H1 (cell line): ENCODE data around the gene PAX3. TPM values are rescaled to one million over a fixed set of nuclear protein-coding genes. Genes with fewer than 3 reads are reported as not detected.

Experiments
- CTCF ChIA-PET: fragments of 300-600 bp; sonication (Branson Sonifier 250); formaldehyde crosslinking; loops from one replicate; lab custom pipeline; 2021; ENCODE audit not compliant: partially characterized antibody; lab: Charles Lee
- POLR2A ChIA-PET: fragments of 300-600 bp; sonication (Branson Sonifier 250); formaldehyde crosslinking; loops from one replicate; lab custom pipeline; 2021; ENCODE audit warnings: inconsistent platforms; ENCODE audit not compliant: partially characterized antibody; lab: Charles Lee
- DNase-seq, 2 experiments: peaks; one replicate each; pipeline versions ENCODE4 v3.0.0 to v3.0.0-alpha.2; 2010 to 2022; ENCODE audit warnings: low spot score in 2 of 2, low read depth in 1 of 2, mixed read lengths in 1 of 2
- FAIRE-seq: peaks from 2 replicates; lab custom pipeline; 2011; peaks lifted over from hg19 to GRCh38; lab: Jason Lieb, UNC
- H2AFZ ChIP-seq: 2 replicates; pipeline ENCODE4 v1.8.1; 2012; ENCODE audit warnings: low read length, inconsistent platforms
- H2AK5ac ChIP-seq: 2 replicates; pipeline ENCODE4 v1.6.1; 2013; ENCODE audit warnings: low read depth, low read length
- H2BK120ac ChIP-seq: replicated peaks from 2 replicates; pipeline ENCODE3; 2013; ENCODE audit warnings: low read depth, low read length, inconsistent platforms
- H2BK12ac ChIP-seq: 2 replicates; pipeline ENCODE4 v1.6.1; 2013; ENCODE audit warnings: low read depth, low read length
- H2BK15ac ChIP-seq: 2 replicates; pipeline ENCODE4 v1.6.1; 2013; ENCODE audit warnings: low read length
- H2BK20ac ChIP-seq: 2 replicates; pipeline ENCODE4 v1.6.1; 2013; ENCODE audit warnings: low read length
- H2BK5ac ChIP-seq: 2 replicates; pipeline ENCODE4 v1.6.1; 2013; ENCODE audit warnings: low read depth, low read length
- H3K14ac ChIP-seq: 2 replicates; pipeline ENCODE4 v1.6.1; 2013; ENCODE audit warnings: inconsistent platforms; ENCODE audit not compliant: insufficient read length
- H3K18ac ChIP-seq: 2 replicates; pipeline ENCODE4 v1.6.1; 2013; ENCODE audit warnings: low read length; ENCODE audit errors: extremely low read depth
- H3K23ac ChIP-seq: 2 replicates; pipeline ENCODE4 v1.6.1; 2013; ENCODE audit warnings: inconsistent platforms; ENCODE audit not compliant: insufficient read length
- H3K23me2 ChIP-seq: 2 replicates; pipeline ENCODE4 v1.6.1; 2013; ENCODE audit warnings: low read depth, low read length
- H3K27ac ChIP-seq: 2 replicates; pipeline ENCODE4 v1.6.1; 2011; ENCODE audit warnings: low read depth, low read length, inconsistent platforms
- H3K27me3 ChIP-seq, 4 experiments: replicated peaks in 1 of 4; 1 replicate in 1 of 4; 2 replicates in 3 of 4; pipeline versions ENCODE4 v1.6.1 to v1.8.1; 2011 to 2013; ENCODE audit warnings: low read length in 3 of 4, mild to moderate bottlenecking in 3 of 4, inconsistent platforms in 2 of 4, mixed read lengths in 2 of 4, moderate library complexity in 1 of 4; ENCODE audit not compliant: control insufficient read depth in 3 of 4, insufficient read depth in 3 of 4; ENCODE audit errors: extremely low read depth in 1 of 4
- H3K36me3 ChIP-seq, 4 experiments: 2 replicates each; pipeline versions ENCODE4 v1.6.1 to v1.8.1; 2011 to 2013; ENCODE audit warnings: mild to moderate bottlenecking in 4 of 4, low read length in 3 of 4, moderate library complexity in 2 of 4, control low read depth in 1 of 4, inconsistent platforms in 1 of 4; ENCODE audit not compliant: insufficient read depth in 4 of 4, control insufficient read depth in 2 of 4
- H3K4ac ChIP-seq: replicated peaks from 2 replicates; pipeline ENCODE3; 2013; ENCODE audit warnings: low read length, low read depth, mixed read lengths, inconsistent platforms; ENCODE audit not compliant: insufficient read length
- H3K4me1 ChIP-seq, 4 experiments: replicated peaks in 1 of 4; 1 replicate in 1 of 4; 2 replicates in 3 of 4; pipeline versions ENCODE4 v1.6.1 to v1.8.1; 2011 to 2013; ENCODE audit warnings: low read length in 3 of 4, inconsistent platforms in 2 of 4, mixed read lengths in 1 of 4; ENCODE audit not compliant: insufficient read depth in 4 of 4, control insufficient read depth in 3 of 4
- H3K4me2 ChIP-seq, 2 experiments: 2 replicates each; pipeline versions ENCODE4 v1.6.1 to v1.8.1; 2011 to 2013; ENCODE audit warnings: low read depth in 2 of 2, low read length in 2 of 2, control low read depth in 1 of 2, inconsistent platforms in 1 of 2, mild to moderate bottlenecking in 1 of 2; ENCODE audit not compliant: insufficient read depth in 1 of 2
- H3K4me3 ChIP-seq, 4 experiments: fragments of 200-600, 300-600 bp in 1 of 4; sonication (generic), shearing (Covaris generic), sonication (Bioruptor Twin) in 1 of 4; 2 replicates each; pipeline versions ENCODE4 v1.5.1 to v1.8.1; 2011 to 2016; ENCODE audit warnings: low read length in 4 of 4, low read depth in 3 of 4, control low read depth in 2 of 4, inconsistent platforms in 2 of 4, mild to moderate bottlenecking in 2 of 4, mixed read lengths in 1 of 4, moderate library complexity in 1 of 4; ENCODE audit not compliant: insufficient read depth in 2 of 4; ENCODE audit errors: extremely low read depth in 1 of 4
- H3K56ac ChIP-seq: replicated peaks from 2 replicates; pipeline ENCODE3; 2013; ENCODE audit warnings: low read depth, mild to moderate bottlenecking, mixed read lengths, low read length, inconsistent platforms; ENCODE audit not compliant: insufficient read length
- H3K79me1 ChIP-seq: 2 replicates; pipeline ENCODE4 v1.6.1; 2013; ENCODE audit warnings: low read depth, low read length, control low read depth
- H3K79me2 ChIP-seq, 2 experiments: 2 replicates each; pipeline versions ENCODE4 v1.6.1 to v1.8.1; 2012 to 2013; ENCODE audit warnings: low read length in 2 of 2, mild to moderate bottlenecking in 2 of 2, inconsistent platforms in 1 of 2; ENCODE audit not compliant: insufficient read depth in 2 of 2, control insufficient read depth in 1 of 2
- H3K9ac ChIP-seq, 4 experiments: replicated peaks in 1 of 4; 1 replicate in 1 of 4; 2 replicates in 3 of 4; pipeline versions ENCODE4 v1.6.1 to v1.8.1; 2011 to 2013; ENCODE audit warnings: low read depth in 3 of 4, low read length in 3 of 4, control low read depth in 2 of 4, mild to moderate bottlenecking in 2 of 4, moderate library complexity in 2 of 4, inconsistent platforms in 1 of 4; ENCODE audit errors: extremely low read depth in 1 of 4
- H3K9me3 ChIP-seq, 2 experiments: 2 replicates each; pipeline versions ENCODE4 v1.6.1 to v1.8.1; 2012 to 2013; ENCODE audit warnings: mild to moderate bottlenecking in 2 of 2, moderate library complexity in 2 of 2, control low read depth in 1 of 2, inconsistent platforms in 1 of 2, low read depth in 1 of 2, low read length in 1 of 2, mixed read lengths in 1 of 2; ENCODE audit not compliant: insufficient read depth in 2 of 2
- H4K20me1 ChIP-seq, 2 experiments: replicated peaks in 1 of 2; 2 replicates each; pipeline versions ENCODE3 to v1.8.1; 2011 to 2013; ENCODE audit warnings: inconsistent platforms in 2 of 2, low read length in 2 of 2, mild to moderate bottlenecking in 1 of 2; ENCODE audit not compliant: insufficient read depth in 2 of 2, control insufficient read depth in 1 of 2
- H4K5ac ChIP-seq: 2 replicates; pipeline ENCODE4 v1.6.1; 2013; ENCODE audit warnings: low read length, low read depth, mixed read lengths, inconsistent platforms; ENCODE audit not compliant: insufficient read length
- H4K8ac ChIP-seq: 2 replicates; pipeline ENCODE4 v1.8.0; 2013; ENCODE audit warnings: mild to moderate bottlenecking, moderate library complexity, low read length, inconsistent platforms; ENCODE audit not compliant: insufficient read depth; ENCODE audit errors: extremely low read depth
- H4K91ac ChIP-seq: replicated peaks from 2 replicates; pipeline ENCODE3; 2013; ENCODE audit warnings: low read length, mixed read lengths, inconsistent platforms; ENCODE audit not compliant: insufficient read length
- HDAC2 ChIP-seq, 2 experiments: fragments of 300-600 bp in 1 of 2; sonication (generic) in 1 of 2; IDR thresholded peaks; 2 replicates each; pipeline ENCODE4 v1.6.1; 2011 to 2012; ENCODE audit warnings: low read depth in 2 of 2, low read length in 2 of 2, mild to moderate bottlenecking in 2 of 2, moderate library complexity in 2 of 2, borderline replicate concordance in 1 of 2, inconsistent platforms in 1 of 2
- KDM4A ChIP-seq: IDR thresholded peaks from one replicate; pipeline ENCODE4 v1.7.1; 2012; ENCODE audit warnings: low read depth, mild to moderate bottlenecking, moderate library complexity, low read length, inconsistent platforms; ENCODE audit not compliant: severe bottlenecking
- POLR2AphosphoS5 ChIP-seq: IDR thresholded peaks from 2 replicates; pipeline ENCODE4 v1.6.1; 2011; ENCODE audit warnings: low read depth, low read length
- POU5F1 ChIP-seq: IDR thresholded peaks from 2 replicates; pipeline ENCODE4 v1.6.1; 2011; ENCODE audit warnings: low read depth, mild to moderate bottlenecking, low read length, moderate library complexity
- SP2 ChIP-seq: IDR thresholded peaks from 2 replicates; pipeline ENCODE4 v1.6.1; 2012; ENCODE audit warnings: mild to moderate bottlenecking, low read length, inconsistent platforms
- TBP ChIP-seq: IDR thresholded peaks from 2 replicates; pipeline ENCODE4 v1.6.1; 2011; ENCODE audit warnings: low read depth, low read length, improper control_type of control experiment
- TCF12 ChIP-seq: IDR thresholded peaks from 2 replicates; pipeline ENCODE4 v1.6.1; 2011; ENCODE audit warnings: low read depth, mild to moderate bottlenecking, low read length
- USF2 ChIP-seq: IDR thresholded peaks from 2 replicates; pipeline ENCODE4 v1.6.1; 2011; ENCODE audit warnings: low read length, improper control_type of control experiment
- WGBS, 2 experiments: shearing (Covaris generic) in 1 of 2; methylation state at CpG; one replicate each; pipeline versions ENCODE4 v1.1.6 to v1.1.7; 2013 to 2015; ENCODE audit warnings: low lambda C conversion rate in 2 of 2, mixed read lengths in 2 of 2, inconsistent platforms in 1 of 2, low coverage in 1 of 2, missing lambda C conversion rate in 1 of 2; ENCODE audit not compliant: insufficient replicate concordance in 2 of 2, insufficient coverage in 1 of 2, insufficient read length in 1 of 2; ENCODE audit errors: extremely low coverage in 1 of 2, missing lambda C conversion rate in 1 of 2; 5-methylcytosine and 5-hydroxymethylcytosine counted together
- polyA plus RNA-seq, 7 experiments: library from polyadenylated mRNA; depleted of rRNA in 3 of 7; stranded (reverse) in 5 of 7; unstranded in 2 of 7; fragments of >200 nt in 5 of 7; fragments of 200-250 nt in 2 of 7; gene quantifications; 1 replicate in 5 of 7; 2 replicates in 1 of 7; 4 replicates in 1 of 7; pipeline versions ENCODE4 v1.2.1 to v1.2.3, GENCODE V29; 2011 to 2013; ENCODE audit warnings: missing spikeins in 2 of 7, mixed read lengths in 2 of 7
- total RNA-seq: library from RNA; stranded (reverse); fragmentation: NEBNext Ultra II Directional; extraction: Animal tissue kit (Norgen Biotek cat#: 25700); gene quantifications from 2 replicates; pipeline ENCODE4 v1.2.1, GENCODE V29; 2021

PAX3 gene
- total and polyA plus RNA-seq, 2 of the 8 experiments (the other 6 are each of a cell fraction or from before 2014, with no cell fraction given), result 0.33 TPM; not detected in 1

DNA sequence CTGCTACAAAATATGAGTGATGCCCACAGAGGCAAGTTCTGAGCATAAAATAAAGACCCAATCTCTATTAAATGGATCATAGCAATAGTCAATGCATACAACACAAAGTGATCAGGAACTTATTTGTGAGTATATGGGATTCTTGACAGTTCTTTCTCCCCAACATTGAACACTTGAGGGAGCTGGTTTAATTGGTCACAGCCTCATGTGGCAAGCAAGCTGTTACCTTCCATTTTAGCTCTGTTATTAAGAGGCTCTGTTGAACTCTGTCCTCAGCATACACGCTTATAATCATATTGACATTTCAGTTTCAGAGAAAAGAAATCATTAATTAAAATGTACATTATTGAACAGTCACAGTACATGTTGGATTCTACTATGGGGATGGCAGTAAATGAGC, 37.6 kb upstream of the PAX3 start:
- Histone ChIP-seq H4K8ac (no peak overlapping the region), H3K14ac (no peak overlapping the region), H3K27ac (no peak overlapping the region), H2BK120ac (no peak overlapping the region), H3K4ac (no peak overlapping the region), H3K36me3 (no peaks in the 10 kb centered on the region; a peak in 1 of 8 replicates), H3K9me3 (no peaks in the 10 kb centered on the region; a peak in 1 of 4 replicates), H3K79me2 (no peaks in the 10 kb centered on the region), H2AFZ (no peak overlapping the region), H2BK5ac (no peak overlapping the region), H3K79me1 (no peaks in the 10 kb centered on the region), H2BK20ac (no peak overlapping the region), H2BK12ac (no peak overlapping the region), H4K20me1 (no peaks in the 10 kb centered on the region), H3K56ac (no peak overlapping the region), H3K4me1 (no peaks in the 10 kb centered on the region), H4K91ac (no peak overlapping the region), H3K27me3 (no peaks in the 10 kb centered on the region), H4K5ac (no peak overlapping the region), H3K4me3 (no peak overlapping the region), H3K4me2 (no peak overlapping the region), H3K18ac (no peak overlapping the region), H3K23ac (no peak overlapping the region), H2AK5ac (no peak overlapping the region), H2BK15ac (no peak overlapping the region), H3K9ac (no peak overlapping the region), H3K23me2 (no peaks in the 10 kb centered on the region; the same call in 1 of the 2 replicates)
- CTCF ChIA-PET, result interaction anchor here (0.6 to 2.1 kb wide), 7 partner anchors 10 to 709 kb away, joined by 3 to 7 read pairs (median 4); no protein-coding TSS in a partner anchor
- DNase-seq (no peak), FAIRE-seq (no peak)
- WGBS, 2 experiments, result 88% methylated on average over 1 of the region's 1 CpG; no CpG with 5 or more reads in 1 of the 2 experiments
- POLR2A ChIA-PET, result no interaction called here
- TF ChIP-seq TBP (no peak), HDAC2 (IDR thresholded peaks at IDR 0.05; ENCODE audit: borderline replicate concordance in 1 of 2, low read depth in 2 of 2, low read length in 2 of 2) (no peak), SP2 (no peak), KDM4A (no peak), POU5F1 (no peak), USF2 (no peak), POLR2AphosphoS5 (no peak), TCF12 (no peak)
